Tibial nerve (tissue), 3 donors: Measurements from ENCODE around the gene TLN1.

ENCODE experiments used
- POLR2A ChIP-seq, 2 donors: fragments of 450-650 bp; IDR thresholded peaks; one replicate each; pipeline ENCODE4 v1.6.1; 2017; ENCODE audit warnings: antibody characterized with exemption in 2 of 2, mild to moderate bottlenecking in 2 of 2, moderate library complexity in 2 of 2
- TF ChIP-seq, protein P1 (sequence below), 5 experiments: fragments of 200-600 bp in 3 of 5; fragments of 450-650 bp in 2 of 5; sonication (generic) in 3 of 5; IDR thresholded peaks; one replicate each; pipeline ENCODE4 v1.5.1; 2016 to 2019; ENCODE audit warnings: antibody characterized with exemption in 5 of 5, mild to moderate bottlenecking in 3 of 5, moderate library complexity in 2 of 5

DNA sequence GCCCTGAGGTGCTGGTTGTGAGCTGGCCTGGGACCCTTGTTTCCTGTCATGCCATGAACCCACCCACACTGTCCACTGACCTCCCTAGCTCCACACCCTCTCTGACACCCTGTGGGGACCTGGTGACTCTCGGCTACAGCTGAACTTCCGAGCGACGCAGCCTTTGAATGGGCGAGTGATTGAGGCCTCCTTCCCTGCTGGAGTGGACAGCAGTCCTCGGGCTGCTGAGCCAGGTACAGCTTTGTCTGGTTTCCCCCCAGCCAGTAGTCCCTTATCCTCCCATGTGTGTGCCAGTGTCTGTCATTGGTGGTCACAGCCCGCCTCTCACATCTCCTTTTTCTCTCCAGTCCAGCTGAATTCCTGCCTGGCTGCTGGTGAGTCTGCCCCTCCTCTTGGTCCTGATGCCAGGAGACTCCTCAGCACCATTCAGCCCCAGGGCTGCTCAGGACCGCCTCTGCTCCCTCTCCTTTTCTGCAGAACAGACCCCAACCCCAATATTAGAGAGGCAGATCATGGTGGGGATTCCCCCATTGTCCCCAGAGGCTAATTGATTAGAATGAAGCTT, 52.1 kb downstream of the TLN1 start:
- TF ChIP-seq, protein P1, sequence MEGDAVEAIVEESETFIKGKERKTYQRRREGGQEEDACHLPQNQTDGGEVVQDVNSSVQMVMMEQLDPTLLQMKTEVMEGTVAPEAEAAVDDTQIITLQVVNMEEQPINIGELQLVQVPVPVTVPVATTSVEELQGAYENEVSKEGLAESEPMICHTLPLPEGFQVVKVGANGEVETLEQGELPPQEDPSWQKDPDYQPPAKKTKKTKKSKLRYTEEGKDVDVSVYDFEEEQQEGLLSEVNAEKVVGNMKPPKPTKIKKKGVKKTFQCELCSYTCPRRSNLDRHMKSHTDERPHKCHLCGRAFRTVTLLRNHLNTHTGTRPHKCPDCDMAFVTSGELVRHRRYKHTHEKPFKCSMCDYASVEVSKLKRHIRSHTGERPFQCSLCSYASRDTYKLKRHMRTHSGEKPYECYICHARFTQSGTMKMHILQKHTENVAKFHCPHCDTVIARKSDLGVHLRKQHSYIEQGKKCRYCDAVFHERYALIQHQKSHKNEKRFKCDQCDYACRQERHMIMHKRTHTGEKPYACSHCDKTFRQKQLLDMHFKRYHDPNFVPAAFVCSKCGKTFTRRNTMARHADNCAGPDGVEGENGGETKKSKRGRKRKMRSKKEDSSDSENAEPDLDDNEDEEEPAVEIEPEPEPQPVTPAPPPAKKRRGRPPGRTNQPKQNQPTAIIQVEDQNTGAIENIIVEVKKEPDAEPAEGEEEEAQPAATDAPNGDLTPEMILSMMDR (IDR thresholded peaks at IDR 0.05), result no peak
- no peak for TF ChIP-seq POLR2A (IDR thresholded peaks at IDR 0.05)
